HG03442 (cell line): ENCODE data around the gene BAZ1B.

ENCODE experiments used
- ATAC-seq: cut with Tn5 transposase; IDR thresholded peaks from one replicate; pipeline ENCODE4 v1.9.1; 2021; ENCODE audit warnings: mild to moderate bottlenecking, moderate library complexity; ENCODE audit not compliant: unreplicated experiment

Gene BAZ1B

GRCh38 chr7:73449422-73449821 lies 72.7 kb downstream of the BAZ1B start:
- no peak for ATAC-seq

GRCh38 chr7:73448609-73449008 lies 73.5 kb downstream of the BAZ1B start:
- ATAC-seq: no peak

- no peak for ATAC-seq
Observed at GRCh38 chr7:73447121-73447733, 74.9 kb downstream of the BAZ1B start.

GRCh38 chr7:73446682-73447081 lies 75.4 kb downstream of the BAZ1B start:
- ATAC-seq: no peak

- no peak for ATAC-seq
Observed at GRCh38 chr7:73443548-73444255, 78.4 kb downstream of the BAZ1B start.

- ATAC-seq: no peak
Observed at GRCh38 chr7:73442903-73443500, 79.1 kb downstream of the BAZ1B start.

- no peak for ATAC-seq
Observed at GRCh38 chr7:73442222-73442902, 79.7 kb downstream of the BAZ1B start.

GRCh38 chr7:73439410-73439704 lies 82.7 kb downstream of the BAZ1B start:
- no peak for ATAC-seq

GRCh38 chr7:73438547-73439409 lies 83.3 kb downstream of the BAZ1B start:
- no peak for ATAC-seq

GRCh38 chr7:73437621-73438416 lies 84.3 kb downstream of the BAZ1B start:
- ATAC-seq: no peak

- ATAC-seq: no peak
Observed at GRCh38 chr7:73437091-73437490, 85.0 kb downstream of the BAZ1B start.

GRCh38 chr7:73436031-73436929 lies 85.8 kb downstream of the BAZ1B start:
- no peak for ATAC-seq

- ATAC-seq: no peak
Observed at GRCh38 chr7:73435471-73436009, 86.6 kb downstream of the BAZ1B start.

- no peak for ATAC-seq
Observed at GRCh38 chr7:73434701-73435069, 87.4 kb downstream of the BAZ1B start.

- peak; percentile 24 for ATAC-seq
Observed at GRCh38 chr7:73433924-73434700, 88.0 kb downstream of the BAZ1B start.

- ATAC-seq: no peak
Observed at GRCh38 chr7:73432676-73433075, 89.4 kb downstream of the BAZ1B start.

- ATAC-seq: no peak
Observed at GRCh38 chr7:73431041-73431835, 90.9 kb downstream of the BAZ1B start.
